ENCODE measurements around the gene PPP1R37. TPM values are rescaled to one million over a fixed set of nuclear protein-coding genes. Genes with fewer than 3 reads are reported as not detected.

The PPP1R37 gene
- total RNA-seq, 1 experiment from 2014 or later, result 33.6 TPM

GRCh38 chr19:45184115-45184514 is 91.1 kb downstream of the PPP1R37 start:
- H2BK120ac ChIP-seq (ENCODE audit: low read depth, low read length, poor library complexity, severe bottlenecking), result no peak overlapping the region
- no CpG with 5 or more reads among the region's 5 CpGs for WGBS (ENCODE audit: extremely low coverage, insufficient read length, low lambda C conversion rate)
- no peaks in the 10 kb centered on the region for H3K27me3 ChIP-seq (ENCODE audit: insufficient read depth, low read length)
- H3K18ac ChIP-seq (ENCODE audit: insufficient read length, low read depth, low read length), result no peak overlapping the region
- no peak overlapping the region for H2BK12ac ChIP-seq (ENCODE audit: insufficient read length, low read depth, low read length)
- no peaks in the 10 kb centered on the region for H3K79me1 ChIP-seq (ENCODE audit: insufficient read depth, low read depth, low read length, poor library complexity, severe bottlenecking)
- H3K4ac ChIP-seq (ENCODE audit: low read depth, low read length), result no peak overlapping the region
- no peaks in the 10 kb centered on the region for H3K9me3 Mint-ChIP-seq
- H3K9ac ChIP-seq (ENCODE audit: extremely low read depth, insufficient read length, low read length), result no peak overlapping the region
- no peaks in the 10 kb centered on the region for H3K79me2 ChIP-seq (ENCODE audit: insufficient read depth, low read length)
- H4K91ac ChIP-seq (ENCODE audit: insufficient read length, low read depth, low read length), result no peak overlapping the region
- no peak overlapping the region for H2BK20ac ChIP-seq (ENCODE audit: low read depth, low read length, poor library complexity, severe bottlenecking)
- no peak overlapping the region for H2AFZ ChIP-seq (ENCODE audit: low read length)
- no peak overlapping the region for H2BK15ac ChIP-seq (ENCODE audit: low read depth, low read length)
- no peak overlapping the region for H2AK5ac ChIP-seq (ENCODE audit: insufficient read length, low read length)
- no peak for DNase-seq
- H3K27me3 Mint-ChIP-seq (ENCODE audit: low read depth), result peaks cover 15% of the 10 kb centered on the region
- H3K4me2 ChIP-seq (ENCODE audit: insufficient read depth, insufficient read length, low read length), result no peak overlapping the region
- no peaks in the 10 kb centered on the region for H3K9me3 ChIP-seq (ENCODE audit: control insufficient read depth, low read depth, low read length)
- H3K23ac ChIP-seq (ENCODE audit: insufficient read length, low read depth, low read length), result no peak overlapping the region
- no peak overlapping the region for H4K8ac ChIP-seq (replicated peaks; ENCODE audit: insufficient read length, low read depth, low read length)
- no peak overlapping the region for H3K14ac ChIP-seq (ENCODE audit: insufficient read depth, low read length)
- H3K4me1 Mint-ChIP-seq, result peaks cover 2 to 13% of the 10 kb centered on the region in 2 experiments; a peak in 2 of 4 replicates
- H3K27ac ChIP-seq (ENCODE audit: insufficient read length, low read depth, low read length), result no peak overlapping the region
- no peak overlapping the region for H3T11ph ChIP-seq (ENCODE audit: low read length)
- no peak overlapping the region for H4K5ac ChIP-seq (ENCODE audit: insufficient read length, low read depth, low read length)
- H3K27ac Mint-ChIP-seq, result no peak overlapping the region
- no peak overlapping the region for H3K56ac ChIP-seq (ENCODE audit: insufficient read length, low read depth, low read length)
- no peak overlapping the region for H3K4me3 Mint-ChIP-seq
- H3K36me3 Mint-ChIP-seq (ENCODE audit: insufficient read depth in 1 of 3, low read depth in 3 of 3), result peaks cover 0 to 4% (median 2%) of the 10 kb centered on the region in 3 experiments; a peak in 2 of 7 replicates
- no peaks in the 10 kb centered on the region for H3K4me1 ChIP-seq (ENCODE audit: insufficient read depth, low read length)
- peaks cover 6% of the 10 kb centered on the region for H3K23me2 ChIP-seq (ENCODE audit: insufficient read length, low read depth, low read length, poor library complexity, severe bottlenecking)
- no peak for TF ChIP-seq CTCF (conservative IDR thresholded peaks at IDR 0.05)
- no peak overlapping the region for H2BK5ac ChIP-seq (ENCODE audit: insufficient read length, low read length)
- no peaks in the 10 kb centered on the region for H4K20me1 ChIP-seq (ENCODE audit: control insufficient read depth, insufficient read depth, insufficient read length)

Data from H9 (cell line).